Ascending aorta (tissue), 2 donors: ENCODE measurements around the gene LYPD8. TPM values are rescaled to one million over a fixed set of nuclear protein-coding genes. Genes with fewer than 3 reads are reported as not detected.

Source experiments
- DNase-seq, 2 donors: peaks; one replicate each; pipeline ENCODE4 v3.0.0-alpha.2; 2019; ENCODE audit warnings: low spot score in 2 of 2
- H3K27ac ChIP-seq, 2 donors: fragments of 200-600 bp; sonication (generic); one replicate each; pipeline ENCODE4 v1.5.1; 2016 to 2017; ENCODE audit warnings: mild to moderate bottlenecking in 1 of 2
- H3K27me3 ChIP-seq: fragments of 200-600 bp; sonication (generic); one replicate; pipeline ENCODE4 v1.5.1; 2017
- H3K36me3 ChIP-seq, 2 donors: fragments of 200-600 bp; sonication (generic); one replicate each; pipeline ENCODE4 v1.5.1; 2016
- H3K4me1 ChIP-seq, 2 donors: fragments of 200-600 bp; sonication (generic); one replicate each; pipeline ENCODE4 v1.5.1; 2016 to 2017; ENCODE audit warnings: mild to moderate bottlenecking in 1 of 2
- H3K4me3 ChIP-seq, 2 donors: fragments of 200-600 bp; sonication (generic); one replicate each; pipeline ENCODE4 v1.5.1; 2016 to 2017; ENCODE audit warnings: mild to moderate bottlenecking in 1 of 2
- H3K9me3 ChIP-seq, 2 donors: fragments of 200-600 bp; sonication (generic); one replicate each; pipeline ENCODE4 v1.5.1; 2016
- CTCF ChIP-seq, 3 experiments: fragments of 200-600 bp in 2 of 3; fragments of 450-650 bp in 1 of 3; sonication (generic) in 2 of 3; IDR thresholded peaks; one replicate each; pipeline ENCODE4 v1.5.1; 2016 to 2019; ENCODE audit warnings: antibody characterized with exemption in 3 of 3, mild to moderate bottlenecking in 1 of 3, moderate library complexity in 1 of 3
- intact Hi-C: fragments of 100-400 bp; cut with DNase I; formaldehyde crosslinking; loops from one replicate; pipeline ENCODE4 v1.15.1; 2023
- total RNA-seq: library from RNA; depleted of rRNA; stranded (reverse); fragments of >200 nt; gene quantifications from one replicate; pipeline ENCODE4 v1.1.0, GENCODE V29; 2016

The LYPD8 gene
- total RNA-seq, 1 donor from 2014 or later = not detected

- TF ChIP-seq CTCF (IDR thresholded peaks at IDR 0.05) = no peak
- no peaks in the 10 kb centered on the region for H3K4me1 ChIP-seq
- DNase-seq = no peak
- H3K27ac ChIP-seq = no peak overlapping the region
- no peaks in the 10 kb centered on the region for H3K9me3 ChIP-seq
- no peak overlapping the region for H3K4me3 ChIP-seq
- H3K27me3 ChIP-seq = no peaks in the 10 kb centered on the region
- intact Hi-C loops = no loop called here
- no peaks in the 10 kb centered on the region for H3K36me3 ChIP-seq
Measured at GRCh38 chr1:248696774-248697173, 58.8 kb downstream of the LYPD8 start.

- no peaks in the 10 kb centered on the region for H3K27me3 ChIP-seq
- no peaks in the 10 kb centered on the region for H3K9me3 ChIP-seq
- DNase-seq = no peak
- intact Hi-C loops = no loop called here
- TF ChIP-seq CTCF (IDR thresholded peaks at IDR 0.05) = no peak
- no peak overlapping the region for H3K4me3 ChIP-seq
- H3K27ac ChIP-seq = no peak overlapping the region
- no peaks in the 10 kb centered on the region for H3K4me1 ChIP-seq
- no peaks in the 10 kb centered on the region for H3K36me3 ChIP-seq
Measured at GRCh38 chr1:248696261-248696660, 59.3 kb downstream of the LYPD8 start.

- no peak for DNase-seq
Measured at GRCh38 chr1:248695451-248696132, 60.0 kb downstream of the LYPD8 start.

GRCh38 chr1:248691567-248692155, 63.9 kb downstream of the LYPD8 start:
- no peak overlapping the region for H3K4me3 ChIP-seq
- H3K9me3 ChIP-seq = no peaks in the 10 kb centered on the region
- intact Hi-C loops = no loop called here
- H3K4me1 ChIP-seq = no peaks in the 10 kb centered on the region
- no peak overlapping the region for H3K27ac ChIP-seq
- no peak for DNase-seq
- H3K36me3 ChIP-seq = no peaks in the 10 kb centered on the region
- TF ChIP-seq CTCF (IDR thresholded peaks at IDR 0.05) = no peak
- no peaks in the 10 kb centered on the region for H3K27me3 ChIP-seq

More at GRCh38 chr1:248695451-248696132, 60.0 kb downstream of the LYPD8 start:
- Histone ChIP-seq H3K27me3 (no peaks in the 10 kb centered on the region), H3K27ac (no peak overlapping the region), H3K36me3 (no peaks in the 10 kb centered on the region), H3K9me3 (no peaks in the 10 kb centered on the region), H3K4me3 (no peak overlapping the region), H3K4me1 (no peaks in the 10 kb centered on the region)
- no peak for TF ChIP-seq CTCF (IDR thresholded peaks at IDR 0.05)
- intact Hi-C loops = no loop called here

Other genes with a start within 250 kb of the LYPD8 start
- gene OR2G6, start 247.7 kb downstream of the LYPD8 start, total RNA-seq = not detected
- gene OR2T29, start 193.0 kb downstream of the LYPD8 start, total RNA-seq = not detected
- gene OR2T34, start 181.0 kb downstream of the LYPD8 start, total RNA-seq = not detected
- gene OR2T10, start 158.1 kb downstream of the LYPD8 start, total RNA-seq = not detected
- 2.8 TPM for gene OR2T11, start 120.7 kb downstream of the LYPD8 start, total RNA-seq
- not detected for gene OR2T35, start 110.5 kb downstream of the LYPD8 start, total RNA-seq
- not detected for gene OR2T27, start 100.2 kb downstream of the LYPD8 start, total RNA-seq
- gene OR14I1, start 53.0 kb downstream of the LYPD8 start, total RNA-seq = not detected
- 15.9 TPM for gene SH3BP5L, start 70.2 kb upstream of the LYPD8 start, total RNA-seq
- 30.9 TPM for gene ZNF672, start 82.5 kb upstream of the LYPD8 start, total RNA-seq
- gene ZNF692, start 103.3 kb upstream of the LYPD8 start, total RNA-seq = 13.8 TPM
- 0.53 TPM for gene PGBD2, start 150.5 kb upstream of the LYPD8 start, total RNA-seq